SKM-1 treated with dmso at 0.1 percent for 144 hours (cell line): ENCODE measurements around the gene OR5V1.
"Not testable (repeated sequence)": the region's sequence is repeated elsewhere in the genome, so short reads cannot be mapped to it uniquely, and the experiment has no call there.

Experiments
- DNase-seq: peaks from one replicate; lab custom pipeline; 2025; ENCODE audit not compliant: unreplicated experiment; lab: John Stamatoyannopoulos, UW

The OR5V1 gene

GRCh38 chr6:29368765-29369164, at the start of gene OR5V1:
OR5V1 (minus strand) TSS chr6:29368865; CDS start chr6:29356195, 12,670 bp downstream.
- no peak for DNase-seq

- DNase-seq = no peak
Measured at GRCh38 chr6:29414588-29414987, 45.9 kb upstream of the OR5V1 start, which contains the start of gene OR12D1. OR12D1 (plus strand) TSS chr6:29414928.

- no peak for DNase-seq
Measured at GRCh38 chr6:29403801-29404200, 35.1 kb upstream of the OR5V1 start.

- no peak for DNase-seq
Measured at GRCh38 chr6:29399525-29399924, 30.9 kb upstream of the OR5V1 start.

GRCh38 chr6:29395331-29395730, 26.7 kb upstream of the OR5V1 start, which contains the start of gene OR12D2:
OR12D2 (plus strand) TSS chr6:29395631; CDS start chr6:29396700, 1,069 bp downstream.
- no peak for DNase-seq

GRCh38 chr6:29388533-29388932, 19.9 kb upstream of the OR5V1 start:
- DNase-seq = no peak

GRCh38 chr6:29376003-29376402, 7.3 kb upstream of the OR5V1 start:
- DNase-seq = no peak

- no peak for DNase-seq
Measured at GRCh38 chr6:29375191-29375590, 6.5 kb upstream of the OR5V1 start, which contains the start of gene OR12D3. OR12D3 (minus strand) TSS chr6:29375291; CDS start chr6:29375287, 4 bp downstream.

- DNase-seq = no peak
Measured at GRCh38 chr6:29355603-29356002, 13.1 kb downstream of the OR5V1 start.

- DNase-seq = no peak
Measured at GRCh38 chr6:29354980-29355379, 13.7 kb downstream of the OR5V1 start.

GRCh38 chr6:29349348-29349747, 19.3 kb downstream of the OR5V1 start:
- DNase-seq = not testable (repeated sequence)

- no peak for DNase-seq
Measured at GRCh38 chr6:29345380-29345779, 23.3 kb downstream of the OR5V1 start.

GRCh38 chr6:29336269-29336668, 32.4 kb downstream of the OR5V1 start:
- DNase-seq = no peak

GRCh38 chr6:29332676-29333075, 36.0 kb downstream of the OR5V1 start:
- DNase-seq = no peak

- DNase-seq = no peak
Measured at GRCh38 chr6:29325777-29326176, 42.9 kb downstream of the OR5V1 start.

GRCh38 chr6:29323332-29323731, 45.3 kb downstream of the OR5V1 start:
- not testable (repeated sequence) for DNase-seq

GRCh38 chr6:29319931-29320330, 48.7 kb downstream of the OR5V1 start:
- no peak for DNase-seq
